A673 (cell line): ENCODE data around the gene NANOS1.

Experiments
- CTCF ChIP-seq: fragments of 300-800, 200-600 bp; sonication (generic); conservative IDR thresholded peaks from 2 replicates; pipeline ENCODE4 v1.5.1; 2017; ENCODE audit warnings: low read depth, mild to moderate bottlenecking, antibody characterized with exemption, low read length, moderate library complexity, mixed read lengths
- EZH2 ChIP-seq: fragments of 200-600 bp; sonication (generic); IDR thresholded peaks from 2 replicates; pipeline ENCODE4 v1.6.1; 2017; ENCODE audit warnings: borderline replicate concordance, low read depth, mild to moderate bottlenecking, mixed read lengths, antibody characterized with exemption, low read length; ENCODE audit not compliant: poor library complexity, severe bottlenecking

DNA sequence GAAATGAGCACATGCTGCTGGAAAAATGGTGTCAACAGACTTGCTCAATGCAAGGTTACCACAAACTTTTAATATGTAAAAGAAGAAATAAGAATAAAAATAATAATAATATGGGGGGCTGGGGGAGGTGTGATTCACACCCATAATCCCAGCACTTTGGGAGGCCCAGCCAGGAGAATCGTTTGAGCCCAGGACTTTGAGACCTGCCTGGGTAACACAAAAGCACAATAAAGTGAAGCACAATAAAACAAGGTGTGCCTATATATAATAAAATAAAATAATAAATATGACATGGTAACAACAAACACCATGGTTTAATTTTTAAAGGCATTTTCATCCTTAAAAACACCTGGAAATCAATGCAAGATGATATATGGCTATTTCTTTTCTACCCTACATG is 26.0 kb downstream of the NANOS1 start:
- TF ChIP-seq CTCF (no peak), EZH2 (no peak)
